ENCODE data around the gene RGS9. TPM values are rescaled to one million over a fixed set of nuclear protein-coding genes. Genes with fewer than 3 reads are reported as not detected.

The RGS9 gene
- total RNA-seq, 2 experiments from 2014 or later = 2.8 to 3.5 TPM

DNA sequence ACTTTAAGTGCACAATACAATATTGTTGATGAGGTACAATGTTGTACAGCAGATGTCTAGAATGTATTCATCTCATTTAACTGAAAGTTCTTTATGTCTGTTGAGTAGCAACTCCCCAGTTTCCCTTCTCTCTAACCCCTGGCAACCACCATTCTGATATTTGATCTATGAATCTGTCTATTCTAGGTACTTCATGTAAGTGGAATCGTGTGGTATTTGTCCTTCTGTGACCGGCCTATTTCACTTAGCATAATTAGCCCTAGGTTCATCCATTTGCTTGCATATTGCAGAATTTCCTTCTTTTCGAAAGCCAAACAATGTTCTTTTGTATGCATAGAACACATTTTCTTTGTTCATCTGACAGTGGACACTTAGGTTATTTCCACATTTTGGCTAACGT, 10.8 kb downstream of the RGS9 start:
- peaks cover 18% of the 10 kb centered on the region for H3K27me3 Mint-ChIP-seq
- no peaks in the 10 kb centered on the region for H3K36me3 Mint-ChIP-seq
- DNase-seq (no peak), ATAC-seq (ENCODE audit: low read depth) (no peak)
- POLR2A ChIA-PET = no interaction called here
- H3K4me1 Mint-ChIP-seq = no peaks in the 10 kb centered on the region
- no peak overlapping the region for H3K4me3 Mint-ChIP-seq
- no peak overlapping the region for H3K27ac Mint-ChIP-seq
- H3K9me3 Mint-ChIP-seq = no peaks in the 10 kb centered on the region

DNA sequence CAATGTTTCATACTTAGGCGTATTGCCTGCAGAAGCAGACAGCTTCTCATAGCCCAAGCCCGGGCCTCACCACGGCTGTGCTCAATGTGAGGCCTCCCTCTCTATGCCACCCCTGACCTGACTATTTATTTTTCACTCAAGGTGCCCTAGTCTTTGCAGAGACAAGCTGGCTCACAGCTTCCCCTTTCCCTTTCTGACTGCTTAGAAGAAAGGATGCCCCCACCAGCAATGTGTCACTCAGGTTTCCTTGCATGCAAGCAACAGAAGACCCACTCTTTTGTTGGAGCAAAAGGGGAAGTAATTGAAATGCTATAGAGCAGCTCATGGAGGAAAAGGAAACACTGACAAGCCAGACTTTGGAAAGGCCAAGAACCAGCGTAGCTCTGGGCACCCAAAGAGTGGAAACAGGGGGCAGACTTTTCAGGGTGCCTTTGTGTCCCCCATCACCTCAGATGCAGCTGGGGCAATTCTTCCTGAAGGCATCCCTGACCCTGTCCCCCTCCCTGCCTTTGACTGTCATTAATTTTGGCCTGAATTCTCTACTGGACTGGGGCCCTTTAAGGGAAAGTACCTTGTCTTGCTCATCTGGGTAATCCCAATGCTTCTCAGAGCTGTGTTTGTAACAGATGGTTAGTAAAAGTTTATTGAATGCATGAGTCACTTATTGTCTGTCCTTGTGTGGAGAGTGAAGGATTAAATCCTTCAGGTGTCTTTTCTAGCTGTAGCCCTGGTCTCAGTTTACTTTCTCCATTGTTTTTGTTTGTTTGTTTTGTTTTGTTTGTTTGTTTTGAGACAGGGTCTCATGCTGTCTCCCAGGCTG, 17.8 kb downstream of the RGS9 start:
- peaks cover 4% of the 10 kb centered on the region for H3K4me1 Mint-ChIP-seq
- H3K9me3 Mint-ChIP-seq = no peaks in the 10 kb centered on the region
- POLR2A ChIA-PET = no interaction called here
- H3K27ac Mint-ChIP-seq = no peak overlapping the region
- no peak for DNase-seq
- H3K27me3 Mint-ChIP-seq = peaks cover 6% of the 10 kb centered on the region
- H3K36me3 Mint-ChIP-seq = no peaks in the 10 kb centered on the region
- H3K4me3 Mint-ChIP-seq = no peak overlapping the region
- ATAC-seq (ENCODE audit: low read depth) = no peak

DNA sequence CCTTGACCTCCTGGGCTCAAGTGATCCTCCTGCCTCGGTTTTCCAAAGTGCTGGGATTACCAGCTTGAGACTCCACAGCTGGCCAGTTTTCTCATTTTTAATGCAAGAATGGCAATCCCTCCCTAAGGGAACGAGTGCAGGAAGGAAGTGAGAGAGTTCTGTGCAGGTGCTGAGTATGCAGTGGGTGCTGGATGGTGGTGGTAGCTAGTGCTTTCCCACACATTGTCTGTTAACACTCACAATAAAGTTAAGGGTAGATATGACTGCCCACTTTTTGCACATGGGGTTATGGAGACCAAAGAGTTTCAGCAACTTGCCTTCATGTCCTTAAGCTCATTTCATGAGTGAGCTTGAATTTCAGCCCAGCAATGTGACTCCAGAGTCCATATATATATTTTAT, 18.5 kb downstream of the RGS9 start:
- Mint-ChIP-seq H3K27me3 (peaks cover 6% of the 10 kb centered on the region), H3K36me3 (no peaks in the 10 kb centered on the region), H3K4me3 (no peak overlapping the region), H3K27ac (no peak overlapping the region), H3K4me1 (peaks cover 4% of the 10 kb centered on the region), H3K9me3 (no peaks in the 10 kb centered on the region)
- no peak for ATAC-seq (ENCODE audit: low read depth)
- DNase-seq = no peak
- POLR2A ChIA-PET = no interaction called here

DNA sequence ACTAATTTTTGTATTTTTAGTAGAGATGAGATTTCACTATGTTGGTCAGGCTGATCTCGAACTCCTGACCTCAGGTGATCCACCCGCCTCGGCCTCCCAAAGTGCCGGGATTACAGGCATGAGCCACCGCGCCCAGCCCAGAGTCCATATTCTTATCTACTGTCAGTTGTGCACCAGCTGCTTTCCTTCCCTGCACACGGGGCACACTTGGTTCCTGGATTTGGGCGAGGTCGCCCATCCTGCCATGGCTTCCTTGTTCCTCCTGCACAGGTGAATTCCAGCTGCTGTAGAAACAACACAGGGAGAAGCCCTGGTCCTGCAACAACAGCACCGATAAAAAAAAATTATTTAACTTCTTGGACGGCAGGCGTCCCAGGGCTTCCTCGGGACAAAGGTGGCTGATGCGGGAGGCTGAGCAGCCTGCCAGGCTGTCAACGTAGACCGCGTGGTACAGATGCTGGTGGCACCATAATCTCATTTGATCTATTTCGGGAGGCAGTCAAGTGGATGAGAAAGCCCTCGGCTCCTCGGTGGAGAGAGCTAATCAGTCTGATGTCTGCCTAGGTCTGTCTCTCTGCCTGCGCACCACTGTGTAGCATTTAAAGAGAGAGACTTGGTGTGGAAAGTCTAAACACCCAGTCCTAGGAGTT, 19.1 kb downstream of the RGS9 start:
- no peak overlapping the region for H3K27ac Mint-ChIP-seq
- DNase-seq = no peak
- no peak overlapping the region for H3K4me3 Mint-ChIP-seq
- ATAC-seq (ENCODE audit: low read depth) = no peak
- H3K4me1 Mint-ChIP-seq = peaks cover 4% of the 10 kb centered on the region
- H3K36me3 Mint-ChIP-seq = no peaks in the 10 kb centered on the region
- H3K9me3 Mint-ChIP-seq = no peaks in the 10 kb centered on the region
- POLR2A ChIA-PET = no interaction called here
- H3K27me3 Mint-ChIP-seq = peaks cover 6% of the 10 kb centered on the region

- POLR2A ChIA-PET = no interaction called here
- no peak overlapping the region for H3K27ac Mint-ChIP-seq
- H3K27me3 Mint-ChIP-seq = peaks cover 6% of the 10 kb centered on the region
- ATAC-seq (ENCODE audit: low read depth) (no peak), DNase-seq (no peak)
- H3K4me3 Mint-ChIP-seq = no peak overlapping the region
- H3K4me1 Mint-ChIP-seq = peaks cover 4% of the 10 kb centered on the region
- no peaks in the 10 kb centered on the region for H3K36me3 Mint-ChIP-seq
- no peaks in the 10 kb centered on the region for H3K9me3 Mint-ChIP-seq
These were observed 19.8 kb downstream of the RGS9 start for GRCh38 chr17:65156835-65157565.

DNA sequence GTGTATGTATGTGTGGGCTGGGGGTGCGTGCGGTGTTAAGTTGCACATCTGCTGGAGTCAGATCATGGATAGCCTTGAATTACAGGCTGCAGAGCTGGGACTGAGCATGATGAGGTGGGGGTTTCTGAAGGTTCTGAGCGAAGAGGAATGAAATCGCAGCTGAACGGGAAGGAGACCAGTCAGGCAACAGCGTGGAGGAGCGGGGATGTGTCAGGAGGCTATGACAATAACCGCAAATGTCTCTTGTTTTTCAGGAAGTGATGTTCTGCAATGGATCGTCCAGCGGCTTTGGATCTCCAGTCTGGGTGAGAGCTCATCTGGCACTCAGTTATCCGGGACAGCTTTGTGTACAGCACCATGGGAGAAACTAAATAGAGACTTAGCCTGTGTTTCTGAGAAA, 20.9 kb downstream of the RGS9 start:
- H3K27ac Mint-ChIP-seq = no peak overlapping the region
- H3K36me3 Mint-ChIP-seq = no peaks in the 10 kb centered on the region
- no peak for DNase-seq
- H3K4me1 Mint-ChIP-seq = peaks cover 4% of the 10 kb centered on the region
- no peak overlapping the region for H3K4me3 Mint-ChIP-seq
- POLR2A ChIA-PET = no interaction called here
- peaks cover 5% of the 10 kb centered on the region for H3K27me3 Mint-ChIP-seq
- no peaks in the 10 kb centered on the region for H3K9me3 Mint-ChIP-seq
- ATAC-seq (ENCODE audit: low read depth) = no peak

DNA sequence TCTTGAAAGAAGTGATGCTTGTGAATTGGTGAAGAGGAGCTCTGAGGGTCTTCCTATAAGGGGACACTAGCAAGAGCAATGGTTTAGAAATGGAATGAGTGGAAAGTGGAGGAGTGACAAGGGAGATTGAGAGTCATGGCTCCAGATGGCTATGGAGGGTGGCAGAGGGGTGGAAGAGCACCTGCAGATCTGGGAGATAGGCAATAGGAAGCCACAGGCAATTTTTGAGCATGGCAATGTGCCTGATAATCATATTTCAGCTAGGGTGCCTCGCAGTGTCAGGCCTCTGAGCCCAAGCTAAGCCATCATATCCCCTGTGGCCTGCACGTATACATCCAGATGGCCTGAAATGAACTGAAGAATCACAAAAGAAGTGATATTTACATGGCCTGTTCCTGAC, 21.5 kb downstream of the RGS9 start:
- H3K4me1 Mint-ChIP-seq = peaks cover 6% of the 10 kb centered on the region
- no peak overlapping the region for H3K27ac Mint-ChIP-seq
- peaks cover 5% of the 10 kb centered on the region for H3K27me3 Mint-ChIP-seq
- no peak overlapping the region for H3K4me3 Mint-ChIP-seq
- POLR2A ChIA-PET = no interaction called here
- no peak for DNase-seq
- H3K36me3 Mint-ChIP-seq = no peaks in the 10 kb centered on the region
- no peaks in the 10 kb centered on the region for H3K9me3 Mint-ChIP-seq
- no peak for ATAC-seq (ENCODE audit: low read depth)

- no peak overlapping the region for H3K4me3 Mint-ChIP-seq
- H3K9me3 Mint-ChIP-seq = no peaks in the 10 kb centered on the region
- POLR2A ChIA-PET = no interaction called here
- DNase-seq (no peak), ATAC-seq (ENCODE audit: low read depth) (no peak)
- peaks cover 5% of the 10 kb centered on the region for H3K27me3 Mint-ChIP-seq
- H3K4me1 Mint-ChIP-seq = peaks cover 11% of the 10 kb centered on the region
- H3K36me3 Mint-ChIP-seq = peaks cover 1% of the 10 kb centered on the region
- H3K27ac Mint-ChIP-seq = no peak overlapping the region
These were observed 23.3 kb downstream of the RGS9 start for GRCh38 chr17:65160516-65160915.

DNA sequence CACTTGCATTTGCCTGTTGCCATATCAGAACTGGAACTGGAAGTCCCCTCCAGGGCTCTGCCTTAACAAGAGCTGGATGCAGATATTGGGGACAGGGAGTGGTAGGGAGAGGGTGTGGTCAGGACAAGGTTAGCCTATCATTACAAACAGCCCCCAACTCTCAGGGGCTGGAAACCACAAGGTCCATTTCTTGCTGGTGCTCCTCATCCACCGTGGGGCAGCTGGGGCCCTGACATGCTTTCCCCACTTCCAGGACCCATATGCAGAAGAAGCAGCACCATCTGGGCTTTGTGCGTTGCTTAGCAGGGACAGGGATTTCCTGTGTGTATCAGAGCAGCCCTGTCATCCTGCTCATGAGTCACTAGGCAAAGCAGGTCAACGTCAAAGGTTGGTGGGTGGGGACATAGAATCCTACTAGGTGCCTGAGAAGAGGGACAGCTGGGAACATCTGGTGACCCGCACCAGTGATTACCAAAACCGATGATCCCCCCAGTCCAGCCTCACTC, 26.9 kb downstream of the RGS9 start:
- no peaks in the 10 kb centered on the region for H3K9me3 Mint-ChIP-seq
- peak overlapping the region; percentile 17 for H3K27ac Mint-ChIP-seq
- POLR2A ChIA-PET = no interaction called here
- DNase-seq (no peak), ATAC-seq (ENCODE audit: low read depth) (peak; percentile 97)
- peaks cover 3% of the 10 kb centered on the region for H3K27me3 Mint-ChIP-seq
- peaks cover 2% of the 10 kb centered on the region for H3K36me3 Mint-ChIP-seq
- H3K4me3 Mint-ChIP-seq = no peak overlapping the region
- peaks cover 10% of the 10 kb centered on the region for H3K4me1 Mint-ChIP-seq

DNA sequence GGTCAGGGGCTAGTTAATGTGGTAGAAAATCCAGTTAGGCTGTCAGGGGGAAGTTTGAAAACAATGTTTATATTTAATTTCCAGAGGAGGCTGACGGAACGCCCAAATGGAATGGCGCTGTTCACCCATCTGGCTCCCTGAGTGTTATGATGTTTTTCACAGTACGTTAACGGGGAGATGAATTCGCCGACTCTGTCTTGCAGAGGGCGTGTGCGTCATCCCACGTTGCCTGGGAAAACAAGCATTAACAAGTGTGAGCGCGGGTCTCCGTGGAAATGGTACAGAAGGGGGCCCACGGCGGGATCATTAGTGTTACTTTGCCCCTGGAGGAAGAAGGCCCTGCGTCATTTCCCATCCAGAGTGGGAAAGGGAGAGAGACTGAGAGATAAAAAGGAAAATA, 29.6 kb downstream of the RGS9 start:
- H3K27ac Mint-ChIP-seq = no peak overlapping the region
- H3K9me3 Mint-ChIP-seq = no peaks in the 10 kb centered on the region
- no peak for DNase-seq
- no peaks in the 10 kb centered on the region for H3K27me3 Mint-ChIP-seq
- ATAC-seq (ENCODE audit: low read depth) = no peak
- POLR2A ChIA-PET = no interaction called here
- peaks cover 16% of the 10 kb centered on the region for H3K4me1 Mint-ChIP-seq
- no peak overlapping the region for H3K4me3 Mint-ChIP-seq
- peaks cover 2% of the 10 kb centered on the region for H3K36me3 Mint-ChIP-seq

DNA sequence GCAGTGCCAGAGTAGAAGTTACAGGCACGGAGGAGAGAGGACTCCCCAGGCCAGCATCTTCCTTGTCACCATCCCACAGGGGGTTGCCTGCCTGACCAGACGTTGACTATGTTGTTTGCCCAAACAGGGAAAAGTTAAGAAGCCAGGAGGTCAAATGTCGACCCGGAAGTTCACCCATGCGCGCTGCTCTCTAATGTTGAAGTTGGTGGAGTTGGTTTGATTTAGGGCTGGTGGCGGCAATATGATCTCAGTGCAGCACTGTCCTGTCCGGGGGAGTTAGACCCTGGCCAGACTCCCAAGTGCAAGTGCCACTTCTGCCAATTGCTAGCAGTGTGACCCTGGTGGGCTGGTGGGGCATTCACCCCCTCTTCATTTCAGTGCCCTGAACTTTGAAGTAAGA, 30.4 kb downstream of the RGS9 start:
- no peaks in the 10 kb centered on the region for H3K27me3 Mint-ChIP-seq
- POLR2A ChIA-PET = no interaction called here
- no peak for DNase-seq
- H3K9me3 Mint-ChIP-seq = no peaks in the 10 kb centered on the region
- no peak for ATAC-seq (ENCODE audit: low read depth)
- H3K27ac Mint-ChIP-seq = no peak overlapping the region
- peaks cover 2% of the 10 kb centered on the region for H3K36me3 Mint-ChIP-seq
- H3K4me1 Mint-ChIP-seq = peaks cover 20% of the 10 kb centered on the region
- no peak overlapping the region for H3K4me3 Mint-ChIP-seq

DNA sequence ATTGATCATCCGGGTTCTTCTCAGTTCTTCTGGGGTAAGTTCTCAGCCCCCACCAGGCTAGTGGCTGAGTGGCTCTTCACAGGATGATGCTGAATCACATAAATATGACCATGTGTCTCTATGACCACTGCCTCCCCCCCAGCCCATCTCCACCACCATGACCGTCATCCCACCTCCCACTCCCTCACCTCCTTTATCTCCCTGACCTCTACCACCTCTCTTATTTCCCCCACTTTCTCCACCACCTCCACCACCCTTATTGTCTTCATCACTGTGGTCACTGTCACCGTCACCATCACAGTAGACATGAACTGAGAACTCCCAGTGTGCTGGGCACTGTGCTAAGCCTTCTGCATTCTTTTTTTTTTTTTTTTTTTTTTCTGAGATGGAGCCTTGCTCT, 32.5 kb downstream of the RGS9 start:
- DNase-seq (no peak), ATAC-seq (ENCODE audit: low read depth) (no peak)
- Mint-ChIP-seq H3K27ac (no peak overlapping the region), H3K27me3 (no peaks in the 10 kb centered on the region), H3K9me3 (no peaks in the 10 kb centered on the region), H3K4me1 (peaks cover 11% of the 10 kb centered on the region), H3K36me3 (peaks cover 2% of the 10 kb centered on the region), H3K4me3 (no peak overlapping the region)
- POLR2A ChIA-PET = no interaction called here

- Mint-ChIP-seq H3K9me3 (no peaks in the 10 kb centered on the region), H3K4me1 (peaks cover 11% of the 10 kb centered on the region), H3K4me3 (no peak overlapping the region), H3K36me3 (no peaks in the 10 kb centered on the region), H3K27me3 (no peaks in the 10 kb centered on the region), H3K27ac (no peak overlapping the region)
- DNase-seq (no peak), ATAC-seq (ENCODE audit: low read depth) (no peak)
- POLR2A ChIA-PET = no interaction called here
These were observed 33.7 kb downstream of the RGS9 start for GRCh38 chr17:65170839-65171238.

DNA sequence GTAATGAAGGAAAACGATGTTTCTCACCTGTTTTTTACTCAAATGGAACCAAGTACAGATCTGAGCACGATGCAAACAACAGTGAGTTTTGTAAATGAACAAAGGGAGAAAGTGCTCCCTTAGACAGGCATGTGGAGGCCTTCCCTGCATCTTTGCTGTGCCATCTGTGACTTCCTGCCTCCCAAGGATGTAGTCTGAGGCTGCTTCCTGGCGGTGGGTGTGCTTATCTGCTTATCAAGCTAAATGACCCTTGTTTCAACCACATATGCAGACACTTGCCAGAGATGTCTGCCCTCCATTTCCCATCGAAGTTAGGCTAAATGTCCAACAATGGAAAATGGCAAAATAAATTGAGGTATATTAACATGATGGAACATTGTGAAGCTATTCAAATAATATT, 34.6 kb downstream of the RGS9 start:
- POLR2A ChIA-PET = no interaction called here
- Mint-ChIP-seq H3K36me3 (no peaks in the 10 kb centered on the region), H3K27me3 (no peaks in the 10 kb centered on the region), H3K4me3 (no peak overlapping the region), H3K4me1 (peaks cover 13% of the 10 kb centered on the region), H3K9me3 (peaks cover 3% of the 10 kb centered on the region), H3K27ac (no peak overlapping the region)
- ATAC-seq (ENCODE audit: low read depth) (no peak), DNase-seq (no peak)

Data from activated naive CD8-positive, alpha-beta T cell treated with anti-CD3 and anti-CD28 coated beads, Interleukin-2, amount 10 ng/mL, durations not matched to agents 7 days and 5 days (primary cell).